ENCODE measurements around the gene FASTK. TPM values are rescaled to one million over a fixed set of nuclear protein-coding genes. Genes with fewer than 3 reads are reported as not detected.
"Not testable (repeated sequence)": the region's sequence is repeated elsewhere in the genome, so short reads cannot be mapped to it uniquely, and the experiment has no call there.

Gene FASTK
- total RNA-seq, 1 donor from 2014 or later = 55.3 TPM

DNA sequence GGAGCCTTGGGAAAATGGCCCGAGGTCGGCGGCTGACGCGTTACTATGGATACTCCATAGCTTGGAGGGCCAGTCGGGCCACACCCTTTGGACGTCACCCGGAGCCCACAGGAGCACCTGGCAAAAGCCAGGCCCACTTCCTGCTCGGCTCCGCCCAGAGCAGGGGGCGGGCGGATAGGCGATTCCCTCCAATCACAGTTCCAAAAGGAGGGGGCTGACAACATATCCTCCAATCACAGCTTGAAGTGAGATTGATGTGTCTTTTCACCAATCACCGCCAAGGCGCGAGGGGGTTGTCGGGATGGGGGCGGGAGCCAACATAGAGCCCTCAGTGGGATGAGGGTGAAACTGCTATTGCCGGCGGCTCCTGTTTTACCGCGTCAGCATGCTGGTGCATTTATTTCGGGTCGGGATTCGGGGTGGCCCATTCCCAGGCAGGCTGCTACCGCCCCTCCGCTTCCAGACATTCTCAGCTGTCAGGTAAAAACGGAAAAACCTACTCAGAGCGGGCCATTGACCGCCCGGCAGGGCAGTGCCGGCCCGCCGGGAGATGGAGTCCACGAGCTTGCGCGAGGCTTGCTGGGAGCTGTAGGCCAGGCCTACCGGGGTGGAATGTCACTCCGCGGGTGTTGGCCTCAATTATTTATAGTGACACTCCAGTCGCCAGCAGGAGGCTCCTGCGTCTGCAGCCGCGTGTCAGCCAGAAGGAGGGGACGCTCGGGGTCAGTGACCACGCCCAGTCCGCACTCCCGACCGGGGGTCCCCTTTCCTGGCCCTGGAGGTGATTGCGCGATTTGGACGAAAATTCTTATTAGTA is 52.3 kb downstream of the FASTK start, which contains the start of gene ABCB8:
Gene ABCB8 (plus strand): TSS at position 320 of the 817 bp plus-strand sequence. CDS start 66 bp downstream, at position 386.
- Histone ChIP-seq H3K9ac (ENCODE audit: low read depth in 1 of 3, low read length in 3 of 3) (peak within 1 kb of the TSS; percentile 65 to 82 (median 80)), H3K9me3 (ENCODE audit: control insufficient read depth in 3 of 3, low read length in 3 of 3) (no peaks in the 10 kb centered on the region), H3K27me3 (ENCODE audit: control insufficient read depth in 3 of 3, insufficient read depth in 3 of 3, low read length in 3 of 3) (peaks cover 0 to 2% (median 0%) of the 10 kb centered on the region in 3 donors), H3K4me3 (ENCODE audit: low read length in 3 of 3) (peak within 1 kb of the TSS; percentile 71 to 94 (median 90)), H3K27ac (ENCODE audit: low read depth, low read length) (peak within 1 kb of the TSS; percentile 85), H3K4me1 (ENCODE audit: control insufficient read depth in 3 of 3, insufficient read depth in 3 of 3, low read length in 3 of 3) (peaks cover 5 to 17% (median 10%) of the 10 kb centered on the region in 3 donors), H3K36me3 (ENCODE audit: control insufficient read depth in 3 of 3, insufficient read depth in 3 of 3, low read length in 3 of 3) (peaks cover 4 to 6% (median 5%) of the 10 kb centered on the region in 3 donors)

DNA sequence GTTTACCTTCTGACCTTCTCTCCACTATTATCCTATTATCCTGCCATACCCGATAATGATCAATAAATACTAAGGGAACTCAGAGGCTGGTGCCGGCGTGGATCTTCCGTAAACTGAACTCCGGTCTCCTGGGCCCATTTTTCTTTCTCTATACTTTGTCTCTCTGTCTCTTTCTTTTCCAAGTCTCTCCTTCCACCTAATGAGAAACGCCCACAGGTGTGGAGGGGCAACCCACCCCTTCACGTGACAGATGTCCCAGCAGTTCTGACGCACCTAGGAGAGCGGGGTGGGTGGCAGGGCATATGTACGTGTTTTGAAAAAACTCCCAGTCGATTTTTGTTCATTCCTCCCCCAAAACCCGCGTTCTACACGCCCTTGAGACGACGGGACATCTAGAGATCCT is 52.9 kb downstream of the FASTK start:
- H3K9me3 ChIP-seq (ENCODE audit: control insufficient read depth in 3 of 3, low read length in 3 of 3); H3K27me3 ChIP-seq (ENCODE audit: control insufficient read depth in 3 of 3, insufficient read depth in 3 of 3, low read length in 3 of 3); H3K36me3 ChIP-seq (ENCODE audit: control insufficient read depth in 3 of 3, insufficient read depth in 3 of 3, low read length in 3 of 3): not testable (repeated sequence)
- Histone ChIP-seq H3K9ac (ENCODE audit: low read depth in 1 of 3, low read length in 3 of 3) (peak overlapping the region; percentile 65 to 77 (median 70)), H3K4me3 (ENCODE audit: low read length in 3 of 3) (peak overlapping the region; percentile 71 to 90 (median 77)), H3K4me1 (ENCODE audit: control insufficient read depth in 3 of 3, insufficient read depth in 3 of 3, low read length in 3 of 3) (peaks cover 5 to 17% (median 10%) of the 10 kb centered on the region in 3 donors), H3K27ac (ENCODE audit: low read depth, low read length) (peak overlapping the region; percentile 85)

DNA sequence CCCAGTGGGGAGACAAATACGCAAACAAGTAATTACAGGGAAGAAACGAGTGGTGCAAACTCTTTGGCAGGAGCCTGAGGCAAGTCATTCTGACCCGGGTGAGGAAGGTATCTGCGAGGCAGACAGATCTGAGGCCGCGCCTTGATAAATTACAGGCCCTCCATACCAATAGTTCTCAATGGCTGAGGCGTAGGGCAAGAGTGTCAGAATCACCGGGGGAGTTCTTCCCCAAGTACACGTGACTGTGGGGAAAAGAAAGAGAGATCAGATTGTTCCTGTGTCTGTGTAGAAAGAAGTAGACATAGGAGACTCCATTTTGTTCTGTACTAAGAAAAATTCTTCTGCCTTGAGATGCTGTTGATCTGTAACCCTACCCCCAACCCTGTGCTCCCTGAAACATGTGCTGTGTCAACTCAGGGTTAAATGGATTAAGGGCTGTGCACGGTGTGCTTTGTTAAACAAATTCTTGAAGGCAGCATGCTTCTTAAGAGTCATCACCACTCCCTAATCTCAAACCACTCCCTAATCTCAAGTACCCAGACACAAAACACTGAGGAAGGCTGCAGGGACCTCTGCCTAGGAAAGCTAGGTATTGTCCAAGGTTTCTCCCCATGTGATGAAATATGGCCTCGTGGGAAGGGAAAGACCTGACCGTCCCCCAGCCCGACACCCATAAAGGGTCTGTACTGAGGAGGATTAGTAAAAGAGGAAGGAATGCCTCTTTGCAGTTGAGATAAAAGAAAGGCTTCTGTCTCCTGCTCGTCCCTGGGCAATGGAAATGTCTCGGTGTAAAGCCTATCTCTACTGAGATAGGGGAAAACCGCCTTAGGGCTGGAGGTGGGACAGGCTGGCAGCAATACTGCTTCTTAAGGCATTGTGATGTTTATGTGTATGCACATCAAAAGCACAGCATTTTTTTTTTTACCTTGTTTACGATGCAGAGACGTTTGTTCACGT is 53.6 kb downstream of the FASTK start:
- H3K36me3 ChIP-seq (ENCODE audit: control insufficient read depth in 3 of 3, insufficient read depth in 3 of 3, low read length in 3 of 3); H3K27me3 ChIP-seq (ENCODE audit: control insufficient read depth in 3 of 3, insufficient read depth in 3 of 3, low read length in 3 of 3); H3K9me3 ChIP-seq (ENCODE audit: control insufficient read depth in 3 of 3, low read length in 3 of 3); H3K9ac ChIP-seq (ENCODE audit: low read depth in 1 of 3, low read length in 3 of 3): not testable (repeated sequence)
- Histone ChIP-seq H3K4me1 (ENCODE audit: control insufficient read depth in 3 of 3, insufficient read depth in 3 of 3, low read length in 3 of 3) (peaks cover 5 to 17% (median 10%) of the 10 kb centered on the region in 3 donors), H3K27ac (ENCODE audit: low read depth, low read length) (peak overlapping the region; percentile 85), H3K4me3 (ENCODE audit: low read length in 3 of 3) (peak overlapping the region in 2 of 3 donors; percentile 71 to 77)

Other genes starting within 250 kb of the FASTK start
- gene AOC1, start 228.3 kb downstream of the FASTK start, total RNA-seq = under 0.01 TPM
- gene KCNH2, start 102.5 kb downstream of the FASTK start, total RNA-seq = 7.3 TPM
- 4.7 TPM for gene NOS3, start 89.8 kb downstream of the FASTK start, total RNA-seq
- gene ATG9B, start 56.3 kb downstream of the FASTK start, total RNA-seq = not detected
- gene ABCB8, start 52.4 kb downstream of the FASTK start, total RNA-seq = 15.7 TPM
- gene ASIC3, start 32.3 kb downstream of the FASTK start, total RNA-seq = not detected
- gene CDK5, start 22.9 kb downstream of the FASTK start, total RNA-seq = 5.7 TPM
- 31.3 TPM for gene SLC4A2, start 21.2 kb downstream of the FASTK start, total RNA-seq
- 12.5 TPM for gene TMUB1, start 2.7 kb upstream of the FASTK start, total RNA-seq
- gene AGAP3, start 5.7 kb upstream of the FASTK start, total RNA-seq = 28.7 TPM
- not detected for gene GBX1, start 86.9 kb upstream of the FASTK start, total RNA-seq
- 3.7 TPM for gene ASB10, start 106.4 kb upstream of the FASTK start, total RNA-seq
- gene H2BK1, start 129.7 kb upstream of the FASTK start, total RNA-seq = not detected
- 20.9 TPM for gene ABCF2, start 146.4 kb upstream of the FASTK start, total RNA-seq
- 16.2 TPM for gene CHPF2, start 151.7 kb upstream of the FASTK start, total RNA-seq
- 101 TPM for gene SMARCD3, start 167.9 kb upstream of the FASTK start, total RNA-seq